HG03095 (cell line): Measurements from ENCODE around the gene DISP3.

Experiments used
- ATAC-seq: cut with Tn5 transposase; IDR thresholded peaks from one replicate; pipeline ENCODE4 v1.9.1; 2021; ENCODE audit warnings: moderate library complexity; ENCODE audit not compliant: unreplicated experiment

DISP3 gene

GRCh38 chr1:11505591-11506538 lies 26.9 kb downstream of the DISP3 start:
- ATAC-seq = no peak

- no peak for ATAC-seq
Observed at GRCh38 chr1:11507309-11507708, 28.4 kb downstream of the DISP3 start.

- no peak for ATAC-seq
Observed at GRCh38 chr1:11513681-11514080, 34.7 kb downstream of the DISP3 start.

- ATAC-seq = no peak
Observed at GRCh38 chr1:11514366-11514765, 35.4 kb downstream of the DISP3 start.

- no peak for ATAC-seq
Observed at GRCh38 chr1:11515368-11516300, 36.7 kb downstream of the DISP3 start.

GRCh38 chr1:11516961-11517635 lies 38.1 kb downstream of the DISP3 start:
- no peak for ATAC-seq

- ATAC-seq = no peak
Observed at GRCh38 chr1:11518016-11518701, 39.2 kb downstream of the DISP3 start.

GRCh38 chr1:11518791-11519628 lies 40.1 kb downstream of the DISP3 start:
- no peak for ATAC-seq

GRCh38 chr1:11519629-11520031 lies 40.7 kb downstream of the DISP3 start:
- ATAC-seq = no peak

GRCh38 chr1:11520531-11521233 lies 41.7 kb downstream of the DISP3 start:
- ATAC-seq = no peak

- ATAC-seq = no peak
Observed at GRCh38 chr1:11521582-11522399, 42.8 kb downstream of the DISP3 start.

- no peak for ATAC-seq
Observed at GRCh38 chr1:11522400-11523235, 43.7 kb downstream of the DISP3 start.

GRCh38 chr1:11523261-11523660 lies 44.3 kb downstream of the DISP3 start:
- ATAC-seq = no peak

GRCh38 chr1:11523746-11524464 lies 45.0 kb downstream of the DISP3 start:
- ATAC-seq = no peak

- ATAC-seq = no peak
Observed at GRCh38 chr1:11524465-11525150, 45.7 kb downstream of the DISP3 start.

GRCh38 chr1:11525151-11525505 lies 46.2 kb downstream of the DISP3 start:
- no peak for ATAC-seq
